HepG2 (cell line): ENCODE data around the gene TMX2. TPM values are rescaled to one million over a fixed set of nuclear protein-coding genes. Genes with fewer than 3 reads are reported as not detected.

Experiments
- ATAC-seq: fragments of 200-7000 bp; cut with Tn5 transposase; 3 replicates; pipeline ENCODE4 v1.9.1; 2020; ENCODE audit warnings: mild to moderate bottlenecking, moderate library complexity
- BruUV-seq: library from RNA; stranded (reverse); fragments of 400-500 nt; replicated peaks from 2 replicates; lab custom pipeline; 2021; lab: Mats Ljungman, UMichigan
- CTCF ChIA-PET: fragments of 300-600 bp; formaldehyde crosslinking; extraction: SDS; loops from one replicate; lab custom pipeline; 2021; ENCODE audit warnings: low total read pairs, inconsistent platforms, low intra/inter-chr PET ratio; lab: Yijun Ruan, JAX
- POLR2A ChIA-PET: fragments of 350-600 bp; sonication (Branson Sonifier 250); formaldehyde crosslinking; loops from one replicate; lab custom pipeline; 2020; ENCODE audit warnings: antibody characterized with exemption, inconsistent platforms; lab: Yijun Ruan, JAX
- DNase-seq: peaks from one replicate; pipeline ENCODE4 v3.0.0-alpha.2; 2015; ENCODE audit warnings: low spot score
- FAIRE-seq: peaks from 3 replicates; lab custom pipeline; 2011; peaks lifted over from hg19 to GRCh38; lab: Jason Lieb, UNC
- H2AFZ ChIP-seq: one replicate; pipeline ENCODE4 v1.6.1; 2011; ENCODE audit warnings: low read length, inconsistent platforms
- H3K27ac ChIP-seq: fragments of 300-600 bp; 3 replicates; pipeline ENCODE4 v1.8.0; 2011; ENCODE audit warnings: mixed run types, mild to moderate bottlenecking, mixed read lengths, low read length, inconsistent platforms; ENCODE audit not compliant: insufficient read depth; ENCODE audit errors: extremely low read length
- H3K27me3 ChIP-seq, 2 experiments: fragments of 200-600 bp in 1 of 2; 2 replicates in 1 of 2; 3 replicates in 1 of 2; pipeline versions ENCODE4 v1.6.0 to v1.8.0; 2011; ENCODE audit warnings: low read length in 2 of 2, mild to moderate bottlenecking in 2 of 2, moderate library complexity in 2 of 2, inconsistent platforms in 1 of 2; ENCODE audit not compliant: insufficient read depth in 2 of 2, control insufficient read depth in 1 of 2
- H3K36me3 ChIP-seq, 2 experiments: fragments of 200-600 bp in 1 of 2; replicated peaks in 1 of 2; 2 replicates in 1 of 2; 3 replicates in 1 of 2; pipeline versions ENCODE4 v1.5.1 to v1.8.0; 2011; ENCODE audit warnings: low read length in 2 of 2, inconsistent platforms in 1 of 2; ENCODE audit not compliant: insufficient read depth in 2 of 2, control insufficient read depth in 1 of 2
- H3K4me1 ChIP-seq: 2 replicates; pipeline ENCODE4 v1.5.1; 2012; ENCODE audit warnings: low read length, inconsistent platforms; ENCODE audit not compliant: insufficient read depth
- H3K4me2 ChIP-seq: 2 replicates; pipeline ENCODE4 v1.6.0; 2011; ENCODE audit warnings: low read depth, low read length, inconsistent platforms
- H3K4me3 ChIP-seq, 3 experiments: fragments of 200-600 bp in 1 of 3; sonication (generic), shearing (Covaris generic) in 1 of 3; replicated peaks in 1 of 3; 2 replicates each; pipeline ENCODE4 v1.5.1; 2011 to 2016; ENCODE audit warnings: low read length in 3 of 3, inconsistent platforms in 2 of 3, low read depth in 2 of 3, mild to moderate bottlenecking in 2 of 3, control low read depth in 1 of 3, mixed read lengths in 1 of 3; ENCODE audit not compliant: insufficient read depth in 1 of 3
- H3K79me2 ChIP-seq: one replicate; pipeline ENCODE4 v1.6.1; 2011; ENCODE audit warnings: low read length, inconsistent platforms; ENCODE audit not compliant: insufficient read depth
- H3K9ac ChIP-seq: 2 replicates; pipeline ENCODE4 v1.6.0; 2011; ENCODE audit warnings: mild to moderate bottlenecking, low read depth, low read length, inconsistent platforms; ENCODE audit not compliant: insufficient read depth
- H3K9me3 ChIP-seq: 2 replicates; pipeline ENCODE4 v1.5.1; 2012; ENCODE audit warnings: mild to moderate bottlenecking, low read length
- H4K20me1 ChIP-seq: 2 replicates; pipeline ENCODE4 v1.6.0; 2011; ENCODE audit warnings: inconsistent platforms, mild to moderate bottlenecking, low read length, moderate library complexity; ENCODE audit not compliant: insufficient read depth
- AHR ChIP-seq: IDR thresholded peaks from 2 replicates; pipeline ENCODE4 v1.6.1; 2018; ENCODE audit warnings: missing genetic modification reagents, missing compliant biosample characterization
- CC2D1A ChIP-seq: sonication (generic); formaldehyde crosslinking; IDR thresholded peaks from 2 replicates; pipeline ENCODE4 v1.8.1; 2023; ENCODE audit warnings: mild to moderate bottlenecking, missing genetic modification reagents
- CCAR2 ChIP-seq: fragments of 200-400 bp; formaldehyde crosslinking; optimal IDR thresholded peaks from 2 replicates; pipeline ENCODE3; 2018; ENCODE audit warnings: low read depth, mild to moderate bottlenecking, low read length, moderate library complexity
- CHD2 ChIP-seq: IDR thresholded peaks from 2 replicates; pipeline ENCODE4 v1.6.1; 2011; ENCODE audit warnings: low read depth, low read length, improper control_type of control experiment
- HNRNPH1 ChIP-seq: fragments of 200-400 bp; formaldehyde crosslinking; optimal IDR thresholded peaks from 2 replicates; pipeline ENCODE3; 2017; ENCODE audit warnings: mild to moderate bottlenecking, low read depth, low read length
- NCOA1 ChIP-seq: sonication (generic); formaldehyde crosslinking; IDR thresholded peaks from 2 replicates; pipeline ENCODE4 v1.9.0; 2021; ENCODE audit warnings: missing genetic modification reagents
- PAWR ChIP-seq: sonication (generic); formaldehyde crosslinking; IDR thresholded peaks from 2 replicates; pipeline ENCODE4 v1.4.0; 2020; ENCODE audit warnings: missing genetic modification reagents, mild to moderate bottlenecking, borderline replicate concordance
- RBM22 ChIP-seq: fragments of 200-400 bp; formaldehyde crosslinking; optimal IDR thresholded peaks from 2 replicates; pipeline ENCODE3; 2017; ENCODE audit warnings: mild to moderate bottlenecking, low read length, moderate library complexity
- TSC22D2 ChIP-seq: sonication (generic); formaldehyde crosslinking; IDR thresholded peaks from 2 replicates; pipeline ENCODE4 v1.5.1; 2020; ENCODE audit warnings: missing genetic modification reagents, mild to moderate bottlenecking, borderline replicate concordance
- ZNF557 ChIP-seq: sonication (generic); formaldehyde crosslinking; IDR thresholded peaks from 2 replicates; pipeline ENCODE4 v1.4.0; 2020; ENCODE audit warnings: missing genetic modification reagents
- ZNF629 ChIP-seq: sonication (generic); formaldehyde crosslinking; conservative IDR thresholded peaks from 2 replicates; pipeline ENCODE4 v1.5.0; 2020; ENCODE audit warnings: missing genetic modification reagents
- ZNF761 ChIP-seq: sonication (generic); formaldehyde crosslinking; conservative IDR thresholded peaks from 2 replicates; pipeline ENCODE4 v1.4.0; 2020; ENCODE audit warnings: mild to moderate bottlenecking, missing genetic modification reagents
- ZNF776 ChIP-seq: sonication (generic); formaldehyde crosslinking; IDR thresholded peaks from 2 replicates; pipeline ENCODE4 v1.4.0; 2020; ENCODE audit warnings: mild to moderate bottlenecking, missing genetic modification reagents
- WGBS: methylation state at CpG from one replicate; pipeline ENCODE4 v1.1.6; 2017; ENCODE audit warnings: low lambda C conversion rate; 5-methylcytosine and 5-hydroxymethylcytosine counted together
- in situ Hi-C: cut with HindIII; loops from 2 replicates; pipeline ENCODE4 v1.10.0; 2017; ENCODE audit warnings: low pct_unique_long_range_greater_than_20kb; ENCODE audit not compliant: extremely low pct_ligation_motif_present
- intact Hi-C: fragments of 100-400 bp; cut with micrococcal nuclease; formaldehyde crosslinking; loops from one replicate; pipeline ENCODE4 v1.10.0; 2022; ENCODE audit not compliant: unreplicated experiment
- polyA plus RNA-seq, 8 experiments: library from polyadenylated mRNA; depleted of rRNA in 3 of 8; stranded (reverse) in 7 of 8; unstranded in 1 of 8; fragments of >200 nt; fragmentation: Illumina TruSeq in 4 of 8; extraction: Trizol in 4 of 8; gene quantifications; 2 replicates each; pipeline versions ENCODE4 v1.2.1 to v1.2.3, GENCODE V29; 2011 to 2016; ENCODE audit warnings: low read depth in 4 of 8, missing spikeins in 1 of 8, mixed read lengths in 1 of 8; ENCODE audit not compliant: insufficient read depth in 1 of 8
- total RNA-seq, 5 experiments: library from RNA; depleted of rRNA; stranded (reverse); fragments of >200 nt; fragmentation: Illumina TruSeq; extraction: Trizol; gene quantifications; 2 replicates each; pipeline ENCODE4 v1.2.3, GENCODE V29; 2016; ENCODE audit warnings: low read depth in 1 of 5
- TF ChIP-seq, protein P1 (sequence below): sonication (generic); formaldehyde crosslinking; IDR thresholded peaks from 2 replicates; pipeline ENCODE4 v1.5.0; 2020; ENCODE audit warnings: missing genetic modification reagents, mild to moderate bottlenecking, borderline replicate concordance
- TF ChIP-seq, protein P2 (sequence below): sonication (generic); formaldehyde crosslinking; IDR thresholded peaks from 2 replicates; pipeline ENCODE4 v1.9.0; 2022; ENCODE audit warnings: missing genetic modification reagents, mild to moderate bottlenecking, borderline replicate concordance

The TMX2 gene
- total and polyA plus RNA-seq, 2 of the 13 experiments (the other 11 are each of a cell fraction or from before 2014, with no cell fraction given): 84.5 to 129 TPM

DNA sequence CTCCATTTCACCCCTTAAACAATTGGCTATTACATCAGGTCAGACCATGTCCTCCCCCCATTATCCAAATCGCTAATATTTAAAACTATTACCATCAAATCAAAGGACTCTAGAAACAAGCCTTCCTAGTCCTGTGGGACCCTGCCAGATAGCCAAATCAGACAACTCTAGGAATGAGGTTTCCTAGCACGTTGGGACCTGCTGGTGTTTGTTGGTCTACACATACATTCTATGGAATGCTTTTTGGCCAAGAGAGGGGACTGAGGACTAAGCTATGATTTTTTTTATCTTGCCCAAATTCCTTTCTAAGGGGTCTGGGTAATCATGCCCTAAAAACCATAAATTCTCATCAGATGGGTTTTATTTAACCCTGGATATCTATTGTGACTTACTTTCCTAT is 14.8 kb downstream of the TMX2 start:
- FAIRE-seq: no peak
- in situ Hi-C loops: no loop called here
- CTCF ChIA-PET: no interaction called here

DNA sequence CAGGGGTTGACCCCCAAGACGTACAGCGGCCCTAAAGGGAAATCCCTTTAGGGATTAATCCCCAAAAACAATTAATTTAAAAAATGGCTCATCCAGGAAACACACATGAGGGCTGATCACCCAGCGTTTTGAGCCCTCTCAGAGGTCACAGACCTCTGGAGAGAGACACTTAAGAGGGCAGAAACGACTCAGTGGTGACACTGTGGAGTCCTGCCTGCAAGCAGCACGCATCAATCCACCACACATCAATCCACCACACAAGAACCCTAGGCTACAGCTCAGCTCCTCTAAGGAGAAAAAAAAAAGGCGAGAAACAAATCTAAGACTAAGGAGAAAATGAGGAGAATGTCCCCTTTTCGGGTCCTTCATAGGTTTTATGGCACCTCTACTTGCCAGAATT is 16.4 kb downstream of the TMX2 start:
- Histone ChIP-seq H3K27ac (no peak overlapping the region), H3K36me3 (peaks cover 6 to 11% of the 10 kb centered on the region in 2 experiments; a peak in 4 of 5 replicates), H4K20me1 (peaks cover 3% of the 10 kb centered on the region; the same call in 1 of the 2 replicates), H3K4me3 (no peak overlapping the region), H3K4me1 (no peaks in the 10 kb centered on the region), H3K4me2 (no peak overlapping the region), H2AFZ (no peak overlapping the region), H3K27me3 (no peaks in the 10 kb centered on the region), H3K79me2 (peaks cover 58% of the 10 kb centered on the region), H3K9ac (no peak overlapping the region), H3K9me3 (no peaks in the 10 kb centered on the region)
- no peak for ATAC-seq
- no TSS peak for BruUV-seq
- POLR2A ChIA-PET: interaction anchor here (0.9 kb wide), 1 partner anchor 17 kb away, joined by 3 read pairs; the partner anchor contains the start of genes MED19 and TMX2
- CTCF ChIA-PET: no interaction called here
- in situ Hi-C loops (no loop called here), intact Hi-C loops (no loop called here)
- DNase-seq: no peak
- no peak for FAIRE-seq
- 92% methylated on average over 7 of the region's 7 CpGs for WGBS
- no peak for TF ChIP-seq NCOA1 (CRISPR knock-in tag)
- no peak for TF ChIP-seq AHR (CRISPR knock-in tag)
- TF ChIP-seq ZNF776 (CRISPR knock-in tag): no peak
- TF ChIP-seq, protein P1, sequence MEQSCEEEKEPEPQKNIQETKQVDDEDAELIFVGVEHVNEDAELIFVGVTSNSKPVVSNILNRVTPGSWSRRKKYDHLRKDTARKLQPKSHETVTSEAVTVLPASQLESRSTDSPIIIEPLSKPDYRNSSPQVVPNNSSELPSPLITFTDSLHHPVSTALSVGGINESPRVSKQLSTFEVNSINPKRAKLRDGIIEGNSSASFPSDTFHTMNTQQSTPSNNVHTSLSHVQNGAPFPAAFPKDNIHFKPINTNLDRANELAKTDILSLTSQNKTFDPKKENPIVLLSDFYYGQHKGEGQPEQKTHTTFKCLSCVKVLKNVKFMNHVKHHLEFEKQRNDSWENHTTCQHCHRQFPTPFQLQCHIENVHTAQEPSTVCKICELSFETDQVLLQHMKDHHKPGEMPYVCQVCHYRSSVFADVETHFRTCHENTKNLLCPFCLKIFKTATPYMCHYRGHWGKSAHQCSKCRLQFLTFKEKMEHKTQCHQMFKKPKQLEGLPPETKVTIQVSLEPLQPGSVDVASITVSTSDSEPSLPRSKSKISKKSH: no peak
- TF ChIP-seq TSC22D2: no peak
- TF ChIP-seq, protein P2, sequence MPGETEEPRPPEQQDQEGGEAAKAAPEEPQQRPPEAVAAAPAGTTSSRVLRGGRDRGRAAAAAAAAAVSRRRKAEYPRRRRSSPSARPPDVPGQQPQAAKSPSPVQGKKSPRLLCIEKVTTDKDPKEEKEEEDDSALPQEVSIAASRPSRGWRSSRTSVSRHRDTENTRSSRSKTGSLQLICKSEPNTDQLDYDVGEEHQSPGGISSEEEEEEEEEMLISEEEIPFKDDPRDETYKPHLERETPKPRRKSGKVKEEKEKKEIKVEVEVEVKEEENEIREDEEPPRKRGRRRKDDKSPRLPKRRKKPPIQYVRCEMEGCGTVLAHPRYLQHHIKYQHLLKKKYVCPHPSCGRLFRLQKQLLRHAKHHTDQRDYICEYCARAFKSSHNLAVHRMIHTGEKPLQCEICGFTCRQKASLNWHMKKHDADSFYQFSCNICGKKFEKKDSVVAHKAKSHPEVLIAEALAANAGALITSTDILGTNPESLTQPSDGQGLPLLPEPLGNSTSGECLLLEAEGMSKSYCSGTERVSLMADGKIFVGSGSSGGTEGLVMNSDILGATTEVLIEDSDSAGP (CRISPR knock-in tag): no peak
- TF ChIP-seq ZNF557 (CRISPR knock-in tag): no peak
- TF ChIP-seq ZNF629: no peak

More for the DNA sequence above, 14.8 kb downstream of the TMX2 start:
- WGBS: 94% methylated on average over 2 of the region's 2 CpGs
- Histone ChIP-seq H3K27ac (no peak overlapping the region), H3K9ac (no peak overlapping the region), H4K20me1 (peaks cover 3% of the 10 kb centered on the region; the same call in 1 of the 2 replicates), H3K27me3 (no peaks in the 10 kb centered on the region), H3K4me1 (no peaks in the 10 kb centered on the region), H3K4me2 (no peak overlapping the region), H3K36me3 (peaks cover 4 to 14% of the 10 kb centered on the region in 2 experiments; a peak in 4 of 5 replicates), H2AFZ (no peak overlapping the region), H3K9me3 (no peaks in the 10 kb centered on the region), H3K79me2 (peaks cover 50% of the 10 kb centered on the region), H3K4me3 (no peak overlapping the region)
- no TSS peak for BruUV-seq
- intact Hi-C loops: no loop called here
- no peak for ATAC-seq
- POLR2A ChIA-PET: no interaction called here
- TF ChIP-seq CCAR2: no peak
- TF ChIP-seq PAWR (CRISPR knock-in tag): no peak
- TF ChIP-seq CC2D1A (CRISPR knock-in tag): no peak
- TF ChIP-seq CHD2: no peak
- TF ChIP-seq ZNF761 (CRISPR knock-in tag): no peak
- no peak for TF ChIP-seq HNRNPH1
- TF ChIP-seq RBM22: no peak
- no peak for DNase-seq
